Left lung (tissue), 10 donors: ENCODE measurements around the gene GAK. TPM values are rescaled to one million over a fixed set of nuclear protein-coding genes. Genes with fewer than 3 reads are reported as not detected.

ENCODE experiments used
- ATAC-seq: fragments of 200-7000 bp; cut with Tn5 transposase; one replicate; pipeline ENCODE4 v1.9.1; 2020; ENCODE audit warnings: moderate library complexity
- DNase-seq, 4 donors: peaks; one replicate each; pipeline ENCODE4 v3.0.0-alpha.2; 2013 to 2020
- H3K27ac ChIP-seq, 2 donors: fragments of 200-600 bp; sonication (generic) in 1 of 2; one replicate each; pipeline versions ENCODE4 v1.5.0 to v1.8.0; 2020 to 2021
- H3K27me3 ChIP-seq, 2 donors: fragments of 200-600 bp; sonication (generic) in 1 of 2; one replicate each; pipeline versions ENCODE4 v1.5.0 to v1.8.0; 2020 to 2021
- H3K36me3 ChIP-seq, 2 donors: fragments of 200-600 bp; sonication (generic) in 1 of 2; one replicate each; pipeline versions ENCODE4 v1.5.0 to v1.8.0; 2020 to 2021
- H3K4me1 ChIP-seq, 2 donors: fragments of 200-600 bp; one replicate each; pipeline ENCODE4 v1.8.0; 2021
- H3K4me3 ChIP-seq, 2 donors: fragments of 200-600 bp; sonication (generic) in 1 of 2; one replicate each; pipeline versions ENCODE4 v1.5.0 to v1.8.0; 2020 to 2021; ENCODE audit warnings: mild to moderate bottlenecking in 1 of 2
- H3K9me3 ChIP-seq, 2 donors: fragments of 200-600 bp; sonication (generic) in 1 of 2; one replicate each; pipeline versions ENCODE4 v1.5.0 to v1.8.0; 2020 to 2021
- intact Hi-C, 2 donors: fragments of 100-400 bp; cut with DNase I; formaldehyde crosslinking; loops; one replicate each; pipeline versions ENCODE4 v1.11.2 to v1.14.2; 2022
- polyA plus RNA-seq, 6 donors: library from polyadenylated mRNA; unstranded; fragments of 120-200 nt; gene quantifications; one replicate each; pipeline ENCODE4 v1.2.1, GENCODE V29; 2013; ENCODE audit not compliant: insufficient read length in 6 of 6
- total RNA-seq, 2 donors: library from RNA; stranded (reverse); fragmentation: NEBNext Ultra II Directional; extraction: Animal tissue kit (Norgen Biotek cat#: 25700); gene quantifications; one replicate each; pipeline ENCODE4 v1.2.1, GENCODE V29; 2021
- TF ChIP-seq, protein P1 (sequence below), 2 donors: fragments of 200-600 bp; sonication (generic) in 1 of 2; IDR thresholded peaks; one replicate each; pipeline versions ENCODE4 v1.5.0 to v1.8.0; 2021; ENCODE audit warnings: antibody characterized with exemption in 2 of 2
- donor health status: DM: no; HTN: yes; CAD: no.
- donor health status: DM: no; HTN: no; CAD: no.

Gene GAK
- total and polyA plus RNA-seq, 8 donors = 42.7 to 121 (median 50.3) TPM

DNA sequence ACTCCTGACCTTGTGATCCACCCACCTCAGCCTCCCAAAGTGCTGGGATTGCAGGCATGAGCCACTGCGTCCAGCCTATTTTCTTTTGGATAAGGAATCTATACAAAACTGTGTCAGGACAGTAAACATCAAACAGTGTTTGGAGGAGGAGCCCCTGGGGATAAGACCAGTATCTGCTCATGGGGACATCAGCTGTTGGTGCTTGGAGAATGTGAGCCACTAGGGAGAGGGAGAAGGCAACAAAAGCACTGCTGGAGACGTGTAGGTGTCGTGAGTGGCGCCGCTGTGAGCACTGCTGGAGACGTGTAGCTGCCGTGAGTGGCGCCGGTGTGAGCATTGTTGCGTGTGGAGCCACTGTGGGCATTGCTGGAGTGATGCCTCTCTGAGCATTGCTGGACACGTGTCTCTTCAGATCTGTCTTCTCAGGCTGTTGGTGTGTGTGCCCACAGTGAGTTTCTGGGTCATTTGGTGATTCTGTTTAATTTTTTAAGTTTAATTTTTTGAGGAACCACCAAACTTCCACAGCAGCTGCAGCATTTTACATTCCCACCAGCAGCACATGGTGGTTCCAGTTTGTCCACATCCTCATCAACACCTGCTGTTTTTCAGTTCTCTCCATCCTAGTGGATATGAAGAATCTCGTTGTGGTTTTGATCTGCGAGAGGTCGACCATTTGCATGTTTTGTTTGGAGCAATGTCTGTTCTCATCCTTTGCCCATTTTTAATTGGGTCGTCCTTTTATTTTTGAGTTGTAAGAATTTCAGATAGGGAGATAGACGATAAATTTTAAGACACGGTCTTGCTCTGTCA, 22.3 kb upstream of the GAK start:
- TF ChIP-seq, protein P1, sequence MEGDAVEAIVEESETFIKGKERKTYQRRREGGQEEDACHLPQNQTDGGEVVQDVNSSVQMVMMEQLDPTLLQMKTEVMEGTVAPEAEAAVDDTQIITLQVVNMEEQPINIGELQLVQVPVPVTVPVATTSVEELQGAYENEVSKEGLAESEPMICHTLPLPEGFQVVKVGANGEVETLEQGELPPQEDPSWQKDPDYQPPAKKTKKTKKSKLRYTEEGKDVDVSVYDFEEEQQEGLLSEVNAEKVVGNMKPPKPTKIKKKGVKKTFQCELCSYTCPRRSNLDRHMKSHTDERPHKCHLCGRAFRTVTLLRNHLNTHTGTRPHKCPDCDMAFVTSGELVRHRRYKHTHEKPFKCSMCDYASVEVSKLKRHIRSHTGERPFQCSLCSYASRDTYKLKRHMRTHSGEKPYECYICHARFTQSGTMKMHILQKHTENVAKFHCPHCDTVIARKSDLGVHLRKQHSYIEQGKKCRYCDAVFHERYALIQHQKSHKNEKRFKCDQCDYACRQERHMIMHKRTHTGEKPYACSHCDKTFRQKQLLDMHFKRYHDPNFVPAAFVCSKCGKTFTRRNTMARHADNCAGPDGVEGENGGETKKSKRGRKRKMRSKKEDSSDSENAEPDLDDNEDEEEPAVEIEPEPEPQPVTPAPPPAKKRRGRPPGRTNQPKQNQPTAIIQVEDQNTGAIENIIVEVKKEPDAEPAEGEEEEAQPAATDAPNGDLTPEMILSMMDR (IDR thresholded peaks at IDR 0.05) = no peak
- intact Hi-C loops = no loop called here
- DNase-seq (peak in 2 of 4 donors; percentile 16 to 33), ATAC-seq (no peak)
- H3K4me3 ChIP-seq = no peak overlapping the region
- H3K4me1 ChIP-seq = no peaks in the 10 kb centered on the region
- H3K27me3 ChIP-seq = no peaks in the 10 kb centered on the region
- H3K27ac ChIP-seq = no peak overlapping the region
- H3K9me3 ChIP-seq = no peaks in the 10 kb centered on the region
- H3K36me3 ChIP-seq = peaks cover 0 to 63% of the 10 kb centered on the region in 2 donors

GRCh38 chr4:953574-953915, 21.4 kb upstream of the GAK start:
- DNase-seq = peak in 1 of 4 donors; percentile 6
- ATAC-seq = no peak
- no peaks in the 10 kb centered on the region for H3K27me3 ChIP-seq
- H3K4me1 ChIP-seq = no peaks in the 10 kb centered on the region
- no peak overlapping the region for H3K4me3 ChIP-seq
- H3K9me3 ChIP-seq = no peaks in the 10 kb centered on the region
- H3K36me3 ChIP-seq = peaks cover 0 to 54% of the 10 kb centered on the region in 2 donors
- intact Hi-C loops = no loop called here
- TF ChIP-seq, protein P1 (IDR thresholded peaks at IDR 0.05) = no peak
- no peak overlapping the region for H3K27ac ChIP-seq

DNA sequence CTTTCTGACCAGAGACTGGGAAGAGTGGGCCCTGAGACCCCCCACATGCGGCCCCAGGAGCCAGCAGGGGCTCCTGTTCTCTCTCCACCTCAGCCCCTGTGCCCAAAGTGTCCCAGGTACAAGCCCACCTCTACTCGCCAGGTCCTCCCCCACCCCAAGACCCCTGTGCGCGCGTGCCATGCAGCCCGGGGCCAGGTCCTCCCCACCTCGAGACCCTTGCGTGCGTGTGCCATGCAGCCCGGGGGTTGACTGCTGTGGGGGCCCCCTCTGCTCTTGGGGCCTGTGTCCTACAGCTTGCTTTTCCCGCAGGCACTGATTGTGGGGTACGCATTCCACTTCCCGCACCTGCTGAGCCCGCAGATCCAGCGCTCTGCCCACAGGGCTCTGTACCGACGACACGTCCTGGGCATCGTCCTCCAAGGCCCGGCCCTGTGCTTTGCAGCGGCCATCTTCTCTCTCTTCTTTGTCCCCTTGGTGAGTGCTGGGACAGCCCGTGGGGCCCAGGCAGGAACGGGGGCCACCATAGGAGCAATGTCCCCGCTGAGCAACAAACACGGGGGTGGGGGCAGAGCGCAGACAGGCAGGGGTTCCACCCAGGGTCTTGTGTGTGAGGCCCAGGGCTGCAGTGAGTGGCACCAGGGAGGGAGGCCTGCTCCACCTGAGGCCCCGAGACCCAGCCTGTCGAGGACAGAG, 20.9 kb upstream of the GAK start:
- DNase-seq = peak in 2 of 4 donors; percentile 30 to 64
- Histone ChIP-seq H3K27me3 (no peaks in the 10 kb centered on the region), H3K4me3 (no peak overlapping the region), H3K4me1 (no peaks in the 10 kb centered on the region), H3K27ac (no peak overlapping the region), H3K9me3 (no peaks in the 10 kb centered on the region), H3K36me3 (peaks cover 0 to 49% of the 10 kb centered on the region in 2 donors)
- intact Hi-C loops = no loop called here
- TF ChIP-seq, protein P1 (IDR thresholded peaks at IDR 0.05) = no peak
- ATAC-seq = no peak

- no peaks in the 10 kb centered on the region for H3K9me3 ChIP-seq
- no peak overlapping the region for H3K4me3 ChIP-seq
- peaks cover 0 to 37% of the 10 kb centered on the region in 2 donors for H3K36me3 ChIP-seq
- intact Hi-C loops = no loop called here
- TF ChIP-seq, protein P1 (IDR thresholded peaks at IDR 0.05) = no peak
- H3K27me3 ChIP-seq = no peaks in the 10 kb centered on the region
- no peak overlapping the region for H3K27ac ChIP-seq
- no peak for ATAC-seq
- H3K4me1 ChIP-seq = no peaks in the 10 kb centered on the region
- DNase-seq = peak in 2 of 4 donors; percentile 3 to 52
Observed at GRCh38 chr4:951594-952468, 19.7 kb upstream of the GAK start.
